Panc1 (cell line): ENCODE data around the gene FARS2. TPM values are rescaled to one million over a fixed set of nuclear protein-coding genes. Genes with fewer than 3 reads are reported as not detected.

Experiments
- ATAC-seq: fragments of 200-7000 bp; cut with Tn5 transposase; 2 replicates; pipeline ENCODE4 v1.9.1; 2020; ENCODE audit warnings: mild to moderate bottlenecking, moderate library complexity
- BruUV-seq: library from RNA; stranded (reverse); fragments of 400-500 nt; replicated peaks from 2 replicates; lab custom pipeline; 2021; lab: Mats Ljungman, UMichigan
- CTCF ChIA-PET: fragments of 300-600 bp; sonication (Branson Sonifier 250); formaldehyde crosslinking; loops from one replicate; lab custom pipeline; 2022; ENCODE audit warnings: antibody characterized with exemption; lab: Charles Lee
- POLR2A ChIA-PET: fragments of 300-600 bp; sonication (Branson Sonifier 250); formaldehyde crosslinking; loops from one replicate; lab custom pipeline; 2022; ENCODE audit warnings: antibody characterized with exemption; lab: Charles Lee
- DNase-seq: peaks from one replicate; pipeline ENCODE4 v3.0.0-alpha.2; 2010; ENCODE audit warnings: low read depth, low spot score
- H3K27ac ChIP-seq: 2 replicates; pipeline ENCODE4 v1.5.1; 2011; ENCODE audit warnings: mild to moderate bottlenecking, low read length, inconsistent platforms
- H3K27me3 ChIP-seq: fragments of 200-500 bp; sonication (Bioruptor generic); 2 replicates; pipeline ENCODE4 v1.6.0; 2014; ENCODE audit warnings: low read length, inconsistent platforms; ENCODE audit not compliant: control insufficient read depth, insufficient read depth
- H3K36me3 ChIP-seq: fragments of 200-500 bp; sonication (Bioruptor generic); 2 replicates; pipeline ENCODE4 v1.5.1; 2014; ENCODE audit warnings: inconsistent platforms, mild to moderate bottlenecking, low read length, moderate library complexity; ENCODE audit not compliant: control insufficient read depth, insufficient read depth
- H3K4me1 ChIP-seq: 2 replicates; pipeline ENCODE4 v1.5.1; 2011; ENCODE audit warnings: inconsistent platforms, mild to moderate bottlenecking, low read length, moderate library complexity; ENCODE audit not compliant: control insufficient read depth, insufficient read depth
- H3K4me3 ChIP-seq, 2 experiments: 2 replicates each; pipeline ENCODE4 v1.5.1; 2011 to 2012; ENCODE audit warnings: low read depth in 2 of 2, low read length in 2 of 2, mild to moderate bottlenecking in 2 of 2, inconsistent platforms in 1 of 2, moderate library complexity in 1 of 2
- H3K9me3 ChIP-seq: fragments of 200-500 bp; sonication (Bioruptor generic); 2 replicates; pipeline ENCODE4 v1.5.1; 2014; ENCODE audit warnings: low read depth, mild to moderate bottlenecking, inconsistent platforms, low read length, moderate library complexity; ENCODE audit not compliant: control insufficient read depth, insufficient read depth
- CTCF ChIP-seq: fragments of 450-650 bp; IDR thresholded peaks from 2 replicates; pipeline ENCODE4 v1.5.1; 2017; ENCODE audit warnings: mild to moderate bottlenecking
- POLR2AphosphoS5 ChIP-seq: IDR thresholded peaks from 2 replicates; pipeline ENCODE4 v1.6.1; 2012; ENCODE audit warnings: mild to moderate bottlenecking, low read depth, low read length, moderate library complexity
- REST ChIP-seq, 2 experiments: IDR thresholded peaks; 2 replicates each; pipeline ENCODE4 v1.6.1; 2011 to 2012; ENCODE audit warnings: low read depth in 2 of 2, control low read depth in 1 of 2, low read length in 1 of 2, mild to moderate bottlenecking in 1 of 2, moderate library complexity in 1 of 2; ENCODE audit not compliant: insufficient read depth in 1 of 2
- SIN3A ChIP-seq: IDR thresholded peaks from 2 replicates; pipeline ENCODE4 v1.6.1; 2012; ENCODE audit warnings: low read depth, mild to moderate bottlenecking, low read length, moderate library complexity, borderline replicate concordance; ENCODE audit not compliant: insufficient read depth
- TCF7L2 ChIP-seq: IDR thresholded peaks from 2 replicates; pipeline ENCODE4 v1.6.1; 2011; ENCODE audit warnings: mild to moderate bottlenecking, low read depth, low read length, inconsistent platforms
- in situ Hi-C: cut with HindIII; loops from 2 replicates; pipeline ENCODE4 v1.10.0; 2016; ENCODE audit warnings: low sequenced_read_pairs, low pct_unique_long_range_greater_than_20kb
- intact Hi-C: fragments of 100-400 bp; cut with micrococcal nuclease; formaldehyde crosslinking; loops from one replicate; pipeline ENCODE4 v1.10.0; 2022; ENCODE audit not compliant: unreplicated experiment
- total RNA-seq: library from RNA; stranded (reverse); gene quantifications from one replicate; pipeline ENCODE4 v1.2.1, GENCODE V29; 2021; ENCODE audit not compliant: unreplicated experiment

Gene FARS2
- total RNA-seq, 1 experiment from 2014 or later, result 12.8 TPM

- DNase-seq (no peak), ATAC-seq (no peak)
- no peaks in the 10 kb centered on the region for H3K4me1 ChIP-seq
- in situ Hi-C loops, result no loop called here
- no TSS peak for BruUV-seq
- no peaks in the 10 kb centered on the region for H3K9me3 ChIP-seq
- H3K4me3 ChIP-seq, result no peak overlapping the region
- H3K27me3 ChIP-seq, result no peaks in the 10 kb centered on the region
- POLR2A ChIA-PET, result no interaction called here
- CTCF ChIA-PET, result no interaction called here
- no peaks in the 10 kb centered on the region for H3K36me3 ChIP-seq
- no peak overlapping the region for H3K27ac ChIP-seq
- intact Hi-C loops, result no loop called here
- no peak for TF ChIP-seq POLR2AphosphoS5
Measured at GRCh38 chr6:5524110-5524509, 262.8 kb downstream of the FARS2 start.

- TF ChIP-seq SIN3A, result no peak
- no peaks in the 10 kb centered on the region for H3K9me3 ChIP-seq
- H3K4me1 ChIP-seq, result no peaks in the 10 kb centered on the region
- DNase-seq (no peak), ATAC-seq (no peak)
- ChIA-PET POLR2A (no interaction called here), CTCF (no interaction called here)
- no TSS peak for BruUV-seq
- no peak overlapping the region for H3K27ac ChIP-seq
- H3K36me3 ChIP-seq, result no peaks in the 10 kb centered on the region
- in situ Hi-C loops (no loop called here), intact Hi-C loops (no loop called here)
- H3K27me3 ChIP-seq, result no peaks in the 10 kb centered on the region
- no peak overlapping the region for H3K4me3 ChIP-seq
Measured at GRCh38 chr6:5525209-5525608, 263.9 kb downstream of the FARS2 start.

DNA sequence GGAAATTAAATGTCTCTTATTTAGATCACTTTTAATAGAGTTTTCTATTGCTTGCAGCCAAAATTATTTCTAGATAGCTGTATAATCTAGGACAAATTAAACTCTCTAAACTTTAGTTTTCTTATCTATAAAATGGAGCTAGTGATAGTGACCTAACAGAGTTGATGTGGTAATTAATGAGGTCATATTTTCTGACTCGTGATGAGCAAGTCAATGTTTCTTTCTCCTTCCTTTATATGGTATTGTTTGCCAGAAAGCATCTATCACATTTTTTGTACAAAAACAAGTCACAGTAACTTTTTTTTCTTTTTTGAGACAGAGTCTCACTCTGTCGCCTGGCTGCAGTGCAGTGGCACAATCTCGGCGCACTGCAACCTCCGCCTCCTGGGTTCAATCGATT is 267.7 kb downstream of the FARS2 start:
- no peak overlapping the region for H3K4me3 ChIP-seq
- no peaks in the 10 kb centered on the region for H3K27me3 ChIP-seq
- ChIA-PET POLR2A (no interaction called here), CTCF (no interaction called here)
- H3K27ac ChIP-seq, result no peak overlapping the region
- BruUV-seq, result no TSS peak
- no peak for ATAC-seq
- no peak for DNase-seq
- H3K4me1 ChIP-seq, result no peaks in the 10 kb centered on the region
- no peaks in the 10 kb centered on the region for H3K36me3 ChIP-seq
- TF ChIP-seq POLR2AphosphoS5 (no peak), REST (IDR thresholded peaks at IDR 0.05; ENCODE audit: insufficient read depth in 1 of 2, low read depth in 2 of 2, low read length in 1 of 2) (no peak), TCF7L2 (no peak), CTCF (no peak), SIN3A (no peak)
- intact Hi-C loops, result no loop called here
- in situ Hi-C loops, result no loop called here
- no peaks in the 10 kb centered on the region for H3K9me3 ChIP-seq
